GM19395 (cell line): ENCODE data around the gene IL36RN.
"Not testable (repeated sequence)": the region's sequence is repeated elsewhere in the genome, so short reads cannot be mapped to it uniquely, and the experiment has no call there.

Experiments
- ATAC-seq: cut with Tn5 transposase; IDR thresholded peaks from one replicate; pipeline ENCODE4 v1.9.1; 2021; ENCODE audit warnings: mild to moderate bottlenecking, moderate library complexity; ENCODE audit not compliant: unreplicated experiment

IL36RN gene

GRCh38 chr2:113072584-113072983 lies 13.6 kb downstream of the IL36RN start:
- no peak for ATAC-seq

GRCh38 chr2:113073325-113073834 lies 14.4 kb downstream of the IL36RN start:
- ATAC-seq, result no peak

DNA sequence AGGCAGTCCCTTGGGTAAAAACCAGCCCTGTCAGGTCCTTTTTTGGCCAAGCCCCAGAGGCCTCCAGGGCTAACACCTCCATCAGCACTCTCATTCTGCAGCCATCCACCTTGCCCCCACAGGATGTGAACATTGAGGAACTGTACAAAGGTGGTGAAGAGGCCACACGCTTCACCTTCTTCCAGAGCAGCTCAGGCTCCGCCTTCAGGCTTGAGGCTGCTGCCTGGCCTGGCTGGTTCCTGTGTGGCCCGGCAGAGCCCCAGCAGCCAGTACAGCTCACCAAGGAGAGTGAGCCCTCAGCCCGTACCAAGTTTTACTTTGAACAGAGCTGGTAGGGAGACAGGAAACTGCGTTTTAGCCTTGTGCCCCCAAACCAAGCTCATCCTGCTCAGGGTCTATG lies 16.0 kb downstream of the IL36RN start:
- no peak for ATAC-seq

DNA sequence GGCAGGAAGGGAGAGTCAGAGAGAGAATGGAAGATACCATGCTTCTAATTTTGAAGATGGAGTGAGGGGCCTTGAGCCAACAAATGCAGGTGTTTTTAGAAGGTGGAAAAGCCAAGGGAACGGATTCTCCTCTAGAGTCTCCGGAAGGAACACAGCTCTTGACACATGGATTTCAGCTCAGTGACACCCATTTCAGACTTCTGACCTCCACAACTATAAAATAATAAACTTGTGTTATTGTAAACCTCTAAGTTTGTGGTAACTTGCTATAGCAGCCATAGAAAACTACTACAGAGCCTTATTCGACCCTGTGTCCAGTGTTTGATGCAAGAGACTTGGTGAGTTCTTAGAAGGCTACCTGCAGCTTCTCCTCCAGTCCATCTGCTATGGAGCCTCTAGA lies 16.6 kb downstream of the IL36RN start:
- ATAC-seq, result no peak

GRCh38 chr2:113076954-113077669 lies 18.1 kb downstream of the IL36RN start:
- ATAC-seq, result no peak

DNA sequence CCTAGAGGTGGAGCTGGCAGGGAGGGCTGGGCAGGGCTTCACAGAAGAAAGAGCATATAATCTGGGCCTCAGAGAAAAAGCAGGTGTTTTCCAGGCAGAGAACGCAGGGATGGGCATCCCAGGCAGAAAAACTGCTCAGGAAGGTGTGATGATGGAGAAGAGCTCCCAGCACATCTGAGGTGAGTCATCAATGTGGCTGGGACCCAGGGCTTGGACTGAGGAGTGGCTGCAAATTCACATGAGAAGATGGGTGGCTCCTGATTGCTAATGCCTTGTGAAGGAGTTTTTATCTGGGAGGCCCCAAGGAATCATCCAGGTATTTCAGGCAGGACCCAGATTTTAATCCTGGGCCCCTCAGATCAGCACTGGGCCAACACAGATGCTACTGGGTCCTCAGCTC lies 18.9 kb downstream of the IL36RN start:
- ATAC-seq, result no peak

DNA sequence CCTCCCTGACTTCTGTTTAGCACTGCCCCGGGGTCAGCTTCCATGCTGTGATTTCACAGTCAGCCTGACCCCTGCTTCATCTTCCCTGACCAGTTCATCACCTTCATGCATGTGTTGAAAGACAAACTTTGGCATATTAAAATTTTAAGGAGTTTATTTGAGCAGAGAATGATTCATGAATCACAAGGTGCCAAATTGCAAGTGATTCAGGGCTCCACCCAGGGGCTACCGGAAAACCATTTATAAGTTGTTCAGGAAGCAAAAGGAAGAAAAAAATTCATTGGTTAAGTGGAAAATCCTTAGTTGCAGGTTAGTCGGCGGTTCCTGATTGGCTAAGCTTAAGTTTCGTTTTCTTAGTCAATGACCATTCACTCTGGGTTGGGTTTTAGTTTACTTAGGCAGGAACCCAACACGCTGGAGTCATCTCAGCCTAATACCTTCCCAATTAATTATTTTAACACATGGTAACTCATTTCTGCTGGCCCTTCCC lies 19.4 kb downstream of the IL36RN start:
- no peak for ATAC-seq

- ATAC-seq, result no peak
Observed at GRCh38 chr2:113079131-113079530, 20.1 kb downstream of the IL36RN start.

DNA sequence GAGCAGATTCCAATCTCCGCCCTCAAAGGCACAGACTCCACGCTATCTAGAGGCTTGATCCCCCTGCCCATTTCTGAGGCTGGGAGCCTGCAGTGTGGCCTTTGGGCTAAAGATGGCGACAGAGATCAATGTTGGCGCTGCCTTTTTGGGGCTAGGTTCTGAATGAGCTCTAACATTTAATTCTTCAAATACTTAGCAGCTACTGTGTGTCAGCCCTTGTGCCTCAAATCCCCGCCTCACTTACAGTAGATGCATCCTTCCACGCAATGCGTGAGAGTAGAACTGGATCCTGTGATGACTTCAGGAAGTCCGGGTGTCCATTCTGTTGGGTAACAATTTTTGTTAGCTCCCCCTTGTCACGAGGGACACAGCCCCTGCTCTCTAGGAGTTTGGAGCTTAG lies 21.1 kb downstream of the IL36RN start:
- no peak for ATAC-seq

GRCh38 chr2:113081488-113082210 lies 22.7 kb downstream of the IL36RN start:
- ATAC-seq, result no peak

DNA sequence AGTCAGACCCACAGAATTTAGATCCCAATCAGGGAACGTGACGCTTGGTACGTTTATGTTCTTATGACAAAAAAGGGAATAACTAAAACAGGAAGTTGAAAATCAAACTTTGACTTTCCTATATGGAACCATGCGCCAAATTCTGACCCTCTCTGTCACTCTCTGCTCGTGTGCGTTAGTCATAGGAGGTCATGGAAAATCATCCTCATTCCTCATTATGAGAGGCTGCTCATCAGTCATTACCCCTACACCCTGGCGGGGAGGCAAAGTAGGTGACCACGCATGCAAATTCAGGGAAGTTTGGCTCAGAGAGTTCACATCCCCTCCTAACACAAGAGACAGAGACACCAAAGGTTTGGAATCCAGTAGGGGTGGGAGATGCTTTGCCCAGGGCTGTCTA lies 24.3 kb downstream of the IL36RN start:
- no peak for ATAC-seq

- no peak for ATAC-seq
Observed at GRCh38 chr2:113084249-113085000, 25.4 kb downstream of the IL36RN start.

DNA sequence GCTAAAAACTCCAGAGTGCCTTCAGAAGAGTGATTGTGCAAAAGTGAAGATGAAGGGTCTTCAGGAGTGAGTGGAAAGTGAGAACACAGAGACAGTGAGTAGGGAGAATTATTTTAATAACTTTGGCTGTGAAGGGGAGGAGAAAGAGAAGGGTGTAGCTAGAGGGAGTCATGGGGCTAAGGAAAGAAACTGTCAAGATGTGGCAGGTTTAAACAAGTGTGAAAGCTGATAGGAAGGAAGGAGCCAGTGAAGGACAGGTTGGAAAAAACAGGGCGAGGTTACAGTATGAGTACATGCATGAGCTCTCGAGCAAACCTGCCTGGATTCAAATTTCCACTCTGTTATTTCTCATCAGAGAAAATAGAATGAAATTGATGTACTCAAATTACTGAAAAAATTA lies 26.5 kb downstream of the IL36RN start:
- ATAC-seq, result no peak

DNA sequence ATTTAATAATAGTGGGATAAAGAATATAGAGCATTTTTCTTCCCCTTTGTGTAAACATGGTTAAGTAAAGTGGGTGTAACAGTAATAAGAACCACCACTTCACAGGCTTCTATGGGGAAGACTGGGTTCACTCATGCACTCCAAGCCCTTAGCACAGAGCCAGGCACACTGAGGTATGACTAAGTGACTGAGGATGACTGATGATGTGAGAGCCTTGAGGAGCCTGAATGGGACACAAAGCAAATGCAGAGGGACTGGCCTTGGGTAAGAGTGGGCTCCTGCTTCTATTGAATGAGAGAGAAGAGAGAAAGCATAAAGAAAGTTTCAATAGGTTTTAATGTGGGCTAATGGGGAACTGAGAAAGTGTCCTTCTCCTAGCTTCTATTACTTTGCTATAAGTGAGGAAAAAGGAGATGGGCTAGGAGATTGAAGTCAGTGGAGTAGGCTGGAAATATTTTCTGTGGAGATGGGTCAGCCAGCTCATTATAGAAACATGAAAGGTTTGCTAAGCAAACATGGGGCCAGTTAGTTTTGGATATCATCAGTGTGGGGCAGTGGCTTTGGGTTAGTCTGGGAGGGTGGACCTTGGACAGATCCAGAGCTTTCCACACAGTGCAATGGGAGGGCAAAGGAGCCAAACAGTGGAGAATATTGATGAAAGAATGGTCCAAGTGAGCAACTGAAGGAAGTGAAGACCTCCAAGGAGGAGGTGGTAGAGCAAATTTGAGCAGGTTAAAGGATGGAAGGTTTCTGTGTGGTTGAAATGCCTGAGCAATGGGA lies 29.4 kb downstream of the IL36RN start:
- ATAC-seq, result no peak

GRCh38 chr2:113089916-113090315 lies 30.9 kb downstream of the IL36RN start:
- ATAC-seq, result no peak

DNA sequence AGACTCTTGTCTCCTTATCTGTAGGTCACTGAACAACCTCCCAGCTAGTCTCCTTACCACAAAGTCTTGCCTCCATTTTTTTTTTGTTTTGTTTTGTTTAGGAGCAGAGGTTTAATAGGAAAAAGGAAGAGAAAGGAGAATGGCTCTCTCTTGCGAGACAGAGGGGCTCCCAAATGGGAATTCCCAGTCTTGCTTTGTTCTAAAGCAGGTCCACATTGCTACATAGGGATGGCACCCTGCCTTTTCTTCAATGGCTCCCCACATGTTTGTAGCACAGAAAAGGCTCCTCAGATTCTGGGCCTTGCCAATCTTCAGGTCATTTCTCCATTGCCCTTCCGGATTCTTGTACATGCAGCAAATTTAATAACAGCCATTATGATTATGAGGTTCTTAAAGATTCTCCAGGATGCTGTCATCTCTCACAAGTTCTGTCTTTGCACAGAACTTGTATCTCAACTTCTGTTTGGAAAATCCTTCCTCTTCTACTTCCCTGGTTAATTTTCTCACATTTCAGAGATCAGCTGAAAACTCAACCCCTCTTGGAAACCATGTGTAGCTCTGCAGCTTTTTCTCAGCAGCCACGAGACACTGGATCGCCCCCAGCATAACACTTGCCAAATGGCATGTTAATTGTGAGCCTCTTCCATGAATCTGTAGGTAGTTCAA lies 32.4 kb downstream of the IL36RN start:
- ATAC-seq, result no peak

- ATAC-seq, result no peak
Observed at GRCh38 chr2:113092864-113093612, 34.0 kb downstream of the IL36RN start.

GRCh38 chr2:113093613-113093977 lies 34.6 kb downstream of the IL36RN start:
- no peak for ATAC-seq

DNA sequence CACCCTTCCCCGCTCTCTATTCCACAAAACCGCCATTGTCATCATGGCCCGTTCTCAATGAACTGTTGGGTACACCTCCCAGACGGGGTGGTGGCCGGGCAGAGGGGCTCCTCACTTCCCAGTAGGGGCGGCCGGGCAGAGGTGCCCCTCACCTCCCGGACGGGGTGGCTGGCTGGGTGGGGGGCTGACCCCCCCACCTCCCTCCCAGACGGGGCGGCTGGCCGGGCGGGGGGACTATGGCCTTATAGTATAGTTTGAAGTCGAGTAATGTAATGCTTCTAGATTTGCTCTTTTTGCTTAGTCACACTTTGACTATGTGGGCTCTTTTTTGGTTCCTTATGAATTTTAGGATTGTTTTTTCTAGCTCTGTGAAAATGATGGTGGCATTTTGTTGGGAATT lies 37.3 kb downstream of the IL36RN start:
- not testable (repeated sequence) for ATAC-seq
